Hepatocyte (in vitro differentiated cells): ENCODE measurements around the gene CCDC3. TPM values are rescaled to one million over a fixed set of nuclear protein-coding genes. Genes with fewer than 3 reads are reported as not detected.
"Not testable (repeated sequence)": the region's sequence is repeated elsewhere in the genome, so short reads cannot be mapped to it uniquely, and the experiment has no call there.

ENCODE experiments used
- DNase-seq: peaks from one replicate; pipeline ENCODE4 v3.0.0-alpha.2; 2016; ENCODE audit warnings: low spot score
- H2AFZ ChIP-seq: fragments of 200-600 bp; sonication (generic); 2 replicates; pipeline ENCODE4 v1.6.0; 2016; ENCODE audit warnings: antibody characterized with exemption, mild to moderate bottlenecking
- H3K27ac ChIP-seq: fragments of 200-600 bp; sonication (generic); 2 replicates; pipeline ENCODE4 v1.5.1; 2016; ENCODE audit warnings: mild to moderate bottlenecking
- H3K27me3 ChIP-seq: fragments of 200-600 bp; sonication (generic); 2 replicates; pipeline ENCODE4 v1.6.1; 2016
- H3K36me3 ChIP-seq: fragments of 200-600 bp; sonication (generic); replicated peaks from 2 replicates; pipeline ENCODE4 v1.5.1; 2016; ENCODE audit warnings: low read depth; ENCODE audit not compliant: insufficient read depth
- H3K4me1 ChIP-seq: fragments of 200-600 bp; sonication (generic); 2 replicates; pipeline ENCODE4 v1.5.1; 2016; ENCODE audit warnings: mild to moderate bottlenecking, moderate library complexity; ENCODE audit not compliant: insufficient read depth
- H3K4me2 ChIP-seq: fragments of 200-600 bp; sonication (generic); 2 replicates; pipeline ENCODE4 v1.6.0; 2016
- H3K4me3 ChIP-seq: fragments of 200-600 bp; sonication (generic); 2 replicates; pipeline ENCODE4 v1.5.1; 2016; ENCODE audit warnings: mild to moderate bottlenecking
- H3K79me2 ChIP-seq: fragments of 200-600 bp; sonication (generic); 2 replicates; pipeline ENCODE4 v1.6.0; 2017; ENCODE audit warnings: mild to moderate bottlenecking
- H3K9me2 ChIP-seq: fragments of 200-600 bp; sonication (generic); replicated peaks from 2 replicates; pipeline ENCODE4 v1.6.0; 2017; ENCODE audit warnings: mild to moderate bottlenecking; ENCODE audit not compliant: insufficient read depth
- H3K9me3 ChIP-seq: fragments of 200-600 bp; sonication (generic); 2 replicates; pipeline ENCODE4 v1.5.1; 2016; ENCODE audit warnings: low read depth, mild to moderate bottlenecking
- H4K20me1 ChIP-seq: fragments of 200-600 bp; sonication (generic); 2 replicates; pipeline ENCODE4 v1.6.0; 2016; ENCODE audit warnings: mild to moderate bottlenecking; ENCODE audit not compliant: insufficient read depth, poor library complexity, severe bottlenecking
- EZH2 ChIP-seq: fragments of 200-600 bp; sonication (generic); IDR thresholded peaks from 2 replicates; pipeline ENCODE4 v1.6.1; 2016; ENCODE audit warnings: antibody characterized with exemption, mild to moderate bottlenecking, borderline replicate concordance
- EZH2phosphoT487 ChIP-seq: fragments of 200-600 bp; sonication (generic); IDR thresholded peaks from one replicate; pipeline ENCODE4 v1.6.1; 2018; ENCODE audit warnings: antibody characterized with exemption, mild to moderate bottlenecking, low read depth, moderate library complexity; ENCODE audit not compliant: unreplicated experiment, severe bottlenecking
- WGBS: methylation state at CpG from one replicate; pipeline ENCODE4 v1.1.6; 2016; ENCODE audit warnings: low lambda C conversion rate; ENCODE audit errors: missing lambda C conversion rate; 5-methylcytosine and 5-hydroxymethylcytosine counted together
- polyA plus RNA-seq: library from polyadenylated mRNA; unstranded; fragments of >200 nt; fragmentation: Nextera tagmentation; extraction: Ambion mirVana; gene quantifications from 2 replicates; pipeline ENCODE4 v1.2.1, GENCODE V29; 2016
- total RNA-seq: library from RNA; depleted of rRNA; stranded (reverse); fragments of >200 nt; gene quantifications from 2 replicates; pipeline ENCODE4 v1.2.3, GENCODE V29; 2014
- TF ChIP-seq, protein P1 (sequence below): fragments of 200-600 bp; sonication (generic); IDR thresholded peaks from 2 replicates; pipeline ENCODE4 v1.5.1; 2016; ENCODE audit warnings: antibody characterized with exemption, mild to moderate bottlenecking; ENCODE audit not compliant: poor library complexity

CCDC3 gene
- total and polyA plus RNA-seq, 2 experiments from 2014 or later, result 10.4 to 10.5 TPM

DNA sequence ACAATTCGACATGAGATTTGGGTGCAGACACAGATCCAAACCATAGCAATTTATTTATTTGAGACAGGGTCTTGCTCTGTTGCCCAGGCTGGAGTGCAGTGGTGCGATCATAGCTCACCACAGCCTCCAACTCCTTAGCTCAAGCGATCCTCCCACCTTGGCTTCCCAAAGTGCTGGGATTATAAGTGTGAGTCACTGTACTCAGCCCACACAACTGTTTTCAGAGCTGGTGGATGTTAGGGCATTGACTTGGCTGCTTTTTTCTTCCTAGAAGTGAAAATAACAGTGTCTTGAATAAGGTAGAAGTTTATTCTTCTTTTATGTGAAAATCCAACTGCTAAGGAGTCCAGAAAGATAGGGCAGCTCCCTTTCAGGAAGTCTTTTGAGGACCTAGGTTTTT is 132.1 kb downstream of the CCDC3 start:
- 89% methylated on average over 3 of the region's 3 CpGs for WGBS
- H4K20me1 ChIP-seq, result no peaks in the 10 kb centered on the region
- TF ChIP-seq, protein P1, sequence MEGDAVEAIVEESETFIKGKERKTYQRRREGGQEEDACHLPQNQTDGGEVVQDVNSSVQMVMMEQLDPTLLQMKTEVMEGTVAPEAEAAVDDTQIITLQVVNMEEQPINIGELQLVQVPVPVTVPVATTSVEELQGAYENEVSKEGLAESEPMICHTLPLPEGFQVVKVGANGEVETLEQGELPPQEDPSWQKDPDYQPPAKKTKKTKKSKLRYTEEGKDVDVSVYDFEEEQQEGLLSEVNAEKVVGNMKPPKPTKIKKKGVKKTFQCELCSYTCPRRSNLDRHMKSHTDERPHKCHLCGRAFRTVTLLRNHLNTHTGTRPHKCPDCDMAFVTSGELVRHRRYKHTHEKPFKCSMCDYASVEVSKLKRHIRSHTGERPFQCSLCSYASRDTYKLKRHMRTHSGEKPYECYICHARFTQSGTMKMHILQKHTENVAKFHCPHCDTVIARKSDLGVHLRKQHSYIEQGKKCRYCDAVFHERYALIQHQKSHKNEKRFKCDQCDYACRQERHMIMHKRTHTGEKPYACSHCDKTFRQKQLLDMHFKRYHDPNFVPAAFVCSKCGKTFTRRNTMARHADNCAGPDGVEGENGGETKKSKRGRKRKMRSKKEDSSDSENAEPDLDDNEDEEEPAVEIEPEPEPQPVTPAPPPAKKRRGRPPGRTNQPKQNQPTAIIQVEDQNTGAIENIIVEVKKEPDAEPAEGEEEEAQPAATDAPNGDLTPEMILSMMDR, result no peak
- no peak for TF ChIP-seq EZH2phosphoT487
- no peak for TF ChIP-seq EZH2

DNA sequence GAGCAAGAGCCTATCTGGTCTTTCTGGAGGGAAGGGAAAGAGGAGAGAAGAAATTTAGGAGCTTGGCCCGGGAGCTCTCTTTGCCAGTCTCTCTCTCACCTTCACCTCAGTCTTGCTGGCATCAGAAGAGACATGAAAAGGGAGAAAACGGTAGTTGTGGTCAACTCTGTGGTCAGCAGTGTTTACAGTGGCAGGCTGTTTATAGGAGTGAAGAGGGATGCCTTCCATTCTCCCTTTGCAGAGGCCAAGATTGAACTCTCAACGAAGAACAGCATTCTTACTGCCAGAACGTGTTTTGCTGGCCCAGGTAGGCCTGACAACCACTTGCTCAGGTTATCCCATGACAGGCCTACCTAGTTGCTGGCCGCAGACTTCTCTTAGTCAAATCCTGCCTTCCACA is 133.3 kb downstream of the CCDC3 start:
- WGBS, result 63% methylated on average over 5 of the region's 5 CpGs
- H3K4me2 ChIP-seq, result no peak overlapping the region
- H3K36me3 ChIP-seq, result no peaks in the 10 kb centered on the region
- TF ChIP-seq EZH2phosphoT487 (no peak), EZH2 (no peak)
- TF ChIP-seq, protein P1, result no peak
- DNase-seq, result no peak
- H3K79me2 ChIP-seq, result no peaks in the 10 kb centered on the region
- H3K9me3 ChIP-seq, result no peaks in the 10 kb centered on the region
- H3K4me3 ChIP-seq, result no peak overlapping the region
- no peaks in the 10 kb centered on the region for H3K4me1 ChIP-seq
- no peaks in the 10 kb centered on the region for H4K20me1 ChIP-seq
- H3K27me3 ChIP-seq, result no peaks in the 10 kb centered on the region
- no peak overlapping the region for H3K27ac ChIP-seq
- no peaks in the 10 kb centered on the region for H3K9me2 ChIP-seq
- no peak overlapping the region for H2AFZ ChIP-seq

More for the DNA sequence above, 132.1 kb downstream of the CCDC3 start:
- H3K4me1 ChIP-seq, result no peaks in the 10 kb centered on the region
- no peaks in the 10 kb centered on the region for H3K27me3 ChIP-seq
- H3K4me3 ChIP-seq, result no peak overlapping the region
- H3K4me2 ChIP-seq, result no peak overlapping the region
- H3K79me2 ChIP-seq, result no peaks in the 10 kb centered on the region
- no peak overlapping the region for H3K27ac ChIP-seq
- no peaks in the 10 kb centered on the region for H3K36me3 ChIP-seq
- no peaks in the 10 kb centered on the region for H3K9me2 ChIP-seq
- H3K9me3 ChIP-seq, result no peaks in the 10 kb centered on the region
- no peak overlapping the region for H2AFZ ChIP-seq
- no peak for DNase-seq

DNA sequence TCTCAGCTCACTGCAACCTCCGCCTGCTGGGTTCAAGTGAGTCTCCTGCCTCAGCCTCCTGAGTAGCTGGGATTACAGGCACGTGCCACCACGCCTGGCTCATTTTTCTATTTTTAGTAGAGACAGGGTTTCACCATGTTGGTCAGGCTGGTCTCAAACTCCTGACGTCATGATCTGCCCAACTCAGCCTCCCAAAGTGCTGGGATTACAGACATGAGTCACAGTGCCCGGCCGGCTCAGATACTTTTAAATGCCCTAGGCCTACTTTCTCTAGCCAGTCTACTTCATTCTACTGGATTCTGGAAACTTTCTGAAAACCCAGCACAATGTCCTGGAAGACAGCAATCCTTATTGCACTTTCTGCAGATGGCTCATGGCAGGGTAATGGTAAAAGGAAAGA is 136.0 kb downstream of the CCDC3 start:
- WGBS, result 81% methylated on average over 6 of the region's 6 CpGs
- not testable (repeated sequence) for H3K36me3 ChIP-seq, H3K9me2 ChIP-seq, H3K27me3 ChIP-seq, DNase-seq, H2AFZ ChIP-seq, H3K9me3 ChIP-seq, H3K79me2 ChIP-seq, H4K20me1 ChIP-seq, H3K27ac ChIP-seq, H3K4me1 ChIP-seq, H3K4me3 ChIP-seq, H3K4me2 ChIP-seq

DNA sequence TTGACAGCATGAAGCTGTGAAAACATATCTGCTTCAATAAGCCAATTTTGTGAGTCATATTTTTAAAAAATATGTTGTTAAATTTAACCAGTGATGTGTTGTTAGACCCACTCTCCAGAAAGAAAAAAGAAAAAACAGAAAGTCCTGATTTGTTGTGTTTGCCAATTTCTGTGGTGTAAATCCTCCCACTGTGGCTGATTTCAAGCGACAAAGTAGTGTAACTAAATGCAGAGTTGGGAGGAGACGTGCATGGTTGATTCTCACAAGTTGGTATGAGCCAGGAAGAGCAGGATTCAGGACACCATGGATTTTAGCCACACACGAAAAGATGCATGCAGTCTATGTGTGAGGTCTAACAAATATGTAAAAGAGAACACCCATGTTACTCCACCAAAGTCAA is 139.1 kb downstream of the CCDC3 start:
- Histone ChIP-seq H3K27ac (no peak overlapping the region), H3K27me3 (no peaks in the 10 kb centered on the region), H3K9me3 (peaks cover 2% of the 10 kb centered on the region), H4K20me1 (no peaks in the 10 kb centered on the region), H3K4me2 (no peak overlapping the region), H2AFZ (no peak overlapping the region), H3K79me2 (no peaks in the 10 kb centered on the region), H3K4me3 (no peak overlapping the region), H3K4me1 (no peaks in the 10 kb centered on the region), H3K36me3 (no peaks in the 10 kb centered on the region), H3K9me2 (no peaks in the 10 kb centered on the region)
- no peak for DNase-seq
- 93% methylated on average over 3 of the region's 3 CpGs for WGBS
- TF ChIP-seq EZH2phosphoT487 (no peak), EZH2 (no peak)
- TF ChIP-seq, protein P1, result no peak
